WTC11 (cell line): ENCODE data around the gene GSTM1.

Experiments
- IRF2 ChIP-seq: sonication (generic); formaldehyde crosslinking; IDR thresholded peaks from 2 replicates; pipeline ENCODE4 v1.8.0; 2022; ENCODE audit warnings: low read depth, missing genetic modification reagents, borderline replicate concordance
- SP1 ChIP-seq: sonication (generic); formaldehyde crosslinking; conservative IDR thresholded peaks from 2 replicates; pipeline ENCODE4 v1.8.1; 2022; ENCODE audit warnings: missing genetic modification reagents
- TF ChIP-seq, protein P1 (sequence below): fragments of 200-600 bp; IDR thresholded peaks from 2 replicates; pipeline ENCODE4 v1.8.0; 2022; ENCODE audit warnings: antibody characterized with exemption

DNA sequence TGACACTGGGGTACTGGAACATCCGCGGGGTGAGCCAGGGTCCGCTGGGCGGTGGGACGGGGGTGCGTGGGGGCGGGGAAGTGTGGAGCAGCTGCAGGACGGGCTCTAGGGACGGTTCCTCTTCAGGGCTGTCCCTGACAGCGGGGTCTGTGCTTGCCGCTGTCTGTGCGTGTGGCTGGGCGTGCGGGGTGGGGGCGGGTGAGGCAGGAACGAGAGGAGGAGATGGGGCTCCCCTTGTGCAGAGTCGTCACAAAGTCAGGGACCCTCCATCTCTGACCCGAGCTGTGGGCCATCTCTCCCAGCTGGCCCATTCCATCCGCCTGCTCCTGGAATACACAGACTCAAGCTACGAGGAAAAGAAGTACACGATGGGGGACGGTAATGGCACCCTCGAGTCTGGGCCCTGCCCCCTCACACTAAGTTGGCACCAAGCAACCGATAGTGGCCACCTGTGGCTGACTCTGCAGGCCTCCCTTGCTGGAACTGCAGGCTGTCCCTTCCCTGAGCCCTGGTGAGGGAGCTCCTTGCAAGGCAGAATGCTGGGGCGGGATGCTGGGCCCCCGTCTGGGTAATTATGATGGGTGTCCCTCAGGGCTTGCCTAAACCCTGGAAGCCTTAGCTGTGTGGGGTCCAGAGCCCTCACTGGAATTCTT is 19.4 kb upstream of the GSTM1 start:
- TF ChIP-seq, protein P1, sequence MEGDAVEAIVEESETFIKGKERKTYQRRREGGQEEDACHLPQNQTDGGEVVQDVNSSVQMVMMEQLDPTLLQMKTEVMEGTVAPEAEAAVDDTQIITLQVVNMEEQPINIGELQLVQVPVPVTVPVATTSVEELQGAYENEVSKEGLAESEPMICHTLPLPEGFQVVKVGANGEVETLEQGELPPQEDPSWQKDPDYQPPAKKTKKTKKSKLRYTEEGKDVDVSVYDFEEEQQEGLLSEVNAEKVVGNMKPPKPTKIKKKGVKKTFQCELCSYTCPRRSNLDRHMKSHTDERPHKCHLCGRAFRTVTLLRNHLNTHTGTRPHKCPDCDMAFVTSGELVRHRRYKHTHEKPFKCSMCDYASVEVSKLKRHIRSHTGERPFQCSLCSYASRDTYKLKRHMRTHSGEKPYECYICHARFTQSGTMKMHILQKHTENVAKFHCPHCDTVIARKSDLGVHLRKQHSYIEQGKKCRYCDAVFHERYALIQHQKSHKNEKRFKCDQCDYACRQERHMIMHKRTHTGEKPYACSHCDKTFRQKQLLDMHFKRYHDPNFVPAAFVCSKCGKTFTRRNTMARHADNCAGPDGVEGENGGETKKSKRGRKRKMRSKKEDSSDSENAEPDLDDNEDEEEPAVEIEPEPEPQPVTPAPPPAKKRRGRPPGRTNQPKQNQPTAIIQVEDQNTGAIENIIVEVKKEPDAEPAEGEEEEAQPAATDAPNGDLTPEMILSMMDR: no peak
- TF ChIP-seq IRF2 (CRISPR knock-in tag) (no peak), SP1 (CRISPR knock-in tag) (no peak)
